IMR-90 (cell line): ENCODE data around the gene GCH1.
A peak's percentile ranks its signal among the peaks of the same experiment; 100 is the strongest.

Source experiments
- CEBPB ChIP-seq: IDR thresholded peaks from 2 replicates; pipeline ENCODE4 v1.6.1; 2012; ENCODE audit warnings: low read depth, low read length, improper control_type of control experiment
- CHD1 ChIP-seq: IDR thresholded peaks from 2 replicates; pipeline ENCODE4 v1.6.1; 2012; ENCODE audit warnings: low read depth, low read length, improper control_type of control experiment
- CTCF ChIP-seq: conservative IDR thresholded peaks from 2 replicates; pipeline ENCODE4 v1.5.1; 2012; ENCODE audit warnings: mild to moderate bottlenecking, low read depth, low read length, improper control_type of control experiment
- FOS ChIP-seq: fragments of 150-350 bp; IDR thresholded peaks from 2 replicates; pipeline ENCODE4 v1.6.1; 2016; ENCODE audit warnings: low read depth, low read length
- MXI1 ChIP-seq: IDR thresholded peaks from 2 replicates; pipeline ENCODE4 v1.6.1; 2012; ENCODE audit warnings: low read depth, mild to moderate bottlenecking, low read length, moderate library complexity, borderline replicate concordance
- POLR2A ChIP-seq: IDR thresholded peaks from 2 replicates; pipeline ENCODE4 v1.6.1; 2012; ENCODE audit warnings: mild to moderate bottlenecking, low read depth, low read length
- RAD21 ChIP-seq: IDR thresholded peaks from 2 replicates; pipeline ENCODE4 v1.6.1; 2012; ENCODE audit warnings: low read length, improper control_type of control experiment
- RCOR1 ChIP-seq: IDR thresholded peaks from 2 replicates; pipeline ENCODE4 v1.6.1; 2012; ENCODE audit warnings: mild to moderate bottlenecking, low read length, improper control_type of control experiment; ENCODE audit not compliant: insufficient replicate concordance
- RFX5 ChIP-seq: IDR thresholded peaks from 2 replicates; pipeline ENCODE4 v1.8.0; 2012; ENCODE audit warnings: low read depth, mild to moderate bottlenecking, low read length, moderate library complexity
- SMC3 ChIP-seq: fragments of 150-350 bp; IDR thresholded peaks from 2 replicates; pipeline ENCODE4 v1.6.1; 2016; ENCODE audit warnings: low read depth, mild to moderate bottlenecking, antibody characterized with exemption, low read length, moderate library complexity

- TF ChIP-seq RFX5 (no peak), CTCF (peak; percentile 71), POLR2A (no peak), RAD21 (peak; percentile 50; the same call in 1 of the 2 replicates), MXI1 (no peak), CHD1 (no peak), SMC3 (peak; percentile 47; the same call in 1 of the 2 replicates), FOS (no peak), CEBPB (no peak), RCOR1 (no peak)
Observed at GRCh38 chr14:54893151-54893760, 9.4 kb downstream of the GCH1 start.
